NCI-H2081 treated with DMSO at 0.1 percent for 48 hours (cell line): ENCODE measurements around the gene CCDC14.
A peak's percentile ranks its signal among the peaks of the same experiment; 100 is the strongest.
"Not testable (repeated sequence)": the region's sequence is repeated elsewhere in the genome, so short reads cannot be mapped to it uniquely, and the experiment has no call there.

Experiments
- DNase-seq: peaks from one replicate; lab custom pipeline; 2025; lab: John Stamatoyannopoulos, UW

The CCDC14 gene

GRCh38 chr3:123966799-123967198 is 5.8 kb upstream of the CCDC14 start:
- not testable (repeated sequence) for DNase-seq

- DNase-seq, result not testable (repeated sequence)
Observed at GRCh38 chr3:123964793-123965192, 3.8 kb upstream of the CCDC14 start.

GRCh38 chr3:123961508-123961856 is 453 bp upstream of the CCDC14 start:
- DNase-seq, result no peak

- no peak for DNase-seq
Observed at GRCh38 chr3:123953735-123954134, 7.3 kb downstream of the CCDC14 start.

GRCh38 chr3:123952844-123953520 is 8.0 kb downstream of the CCDC14 start:
- no peak for DNase-seq

- DNase-seq, result peak; percentile 21
Observed at GRCh38 chr3:123951522-123952447, 9.2 kb downstream of the CCDC14 start.

- no peak for DNase-seq
Observed at GRCh38 chr3:123949641-123950040, 11.4 kb downstream of the CCDC14 start.

- no peak for DNase-seq
Observed at GRCh38 chr3:123948449-123948848, 12.6 kb downstream of the CCDC14 start.

- DNase-seq, result no peak
Observed at GRCh38 chr3:123947482-123947881, 13.5 kb downstream of the CCDC14 start.

- DNase-seq, result no peak
Observed at GRCh38 chr3:123941542-123941941, 19.5 kb downstream of the CCDC14 start.

GRCh38 chr3:123941121-123941520 is 19.9 kb downstream of the CCDC14 start:
- no peak for DNase-seq

- no peak for DNase-seq
Observed at GRCh38 chr3:123939706-123940105, 21.3 kb downstream of the CCDC14 start.

GRCh38 chr3:123936400-123936799 is 24.6 kb downstream of the CCDC14 start:
- no peak for DNase-seq

GRCh38 chr3:123935830-123936229 is 25.2 kb downstream of the CCDC14 start:
- no peak for DNase-seq

- no peak for DNase-seq
Observed at GRCh38 chr3:123934250-123934649, 26.8 kb downstream of the CCDC14 start.

GRCh38 chr3:123930445-123930844 is 30.6 kb downstream of the CCDC14 start:
- DNase-seq, result no peak

GRCh38 chr3:123929325-123929724 is 31.7 kb downstream of the CCDC14 start:
- DNase-seq, result no peak

GRCh38 chr3:123926396-123926795 is 34.6 kb downstream of the CCDC14 start:
- DNase-seq, result no peak

GRCh38 chr3:123920868-123921267 is 40.2 kb downstream of the CCDC14 start:
- DNase-seq, result no peak

- no peak for DNase-seq
Observed at GRCh38 chr3:123920383-123920782, 40.6 kb downstream of the CCDC14 start.

GRCh38 chr3:123919353-123919752 is 41.7 kb downstream of the CCDC14 start:
- DNase-seq, result no peak

- no peak for DNase-seq
Observed at GRCh38 chr3:123914829-123915228, 46.2 kb downstream of the CCDC14 start.

GRCh38 chr3:123909785-123910184 is 51.2 kb downstream of the CCDC14 start:
- no peak for DNase-seq
